IPS DF 6.9 (cell line): ENCODE data around the gene SDF2L1.

Source experiments
- DNase-seq: peaks from one replicate; pipeline ENCODE4 v3.0.0-alpha.2; 2013; ENCODE audit warnings: low read depth, low spot score
- H3K27ac ChIP-seq: one replicate; pipeline ENCODE4 v1.5.1; 2013; ENCODE audit warnings: low read length, control low read depth
- H3K27me3 ChIP-seq: 2 replicates; pipeline ENCODE4 v1.6.1; 2013; ENCODE audit warnings: mild to moderate bottlenecking, low read length; ENCODE audit not compliant: control insufficient read depth, insufficient read depth
- H3K36me3 ChIP-seq: 2 replicates; pipeline ENCODE4 v1.6.1; 2013; ENCODE audit warnings: low read length; ENCODE audit not compliant: control insufficient read depth, insufficient read depth
- H3K4me1 ChIP-seq: 2 replicates; pipeline ENCODE4 v1.6.1; 2013; ENCODE audit warnings: low read length; ENCODE audit not compliant: control insufficient read depth, insufficient read depth
- H3K4me3 ChIP-seq: 2 replicates; pipeline ENCODE4 v1.5.1; 2013; ENCODE audit warnings: mild to moderate bottlenecking, low read length
- H3K9me3 ChIP-seq: 2 replicates; pipeline ENCODE4 v1.6.1; 2013; ENCODE audit warnings: low read length, inconsistent platforms; ENCODE audit not compliant: control insufficient read depth, insufficient read depth
- WGBS: extraction: QIAGEN DNeasy Blood & Tissue Kit; methylation state at CpG from one replicate; pipeline ENCODE4 v1.1.7; 2013; ENCODE audit warnings: mixed read lengths, missing lambda C conversion rate; ENCODE audit not compliant: insufficient read length, insufficient coverage; 5-methylcytosine and 5-hydroxymethylcytosine counted together

Gene SDF2L1

GRCh38 chr22:21622011-21622918 lies 19.8 kb upstream of the SDF2L1 start:
- no CpG with 5 or more reads among the region's 17 CpGs for WGBS
- no peak overlapping the region for H3K4me3 ChIP-seq
- no peak overlapping the region for H3K27ac ChIP-seq
- peaks cover 5% of the 10 kb centered on the region; the same call in 1 of the 2 replicates for H3K36me3 ChIP-seq
- DNase-seq, result no peak
- peaks cover 3% of the 10 kb centered on the region; the same call in 1 of the 2 replicates for H3K4me1 ChIP-seq
- no peaks in the 10 kb centered on the region for H3K27me3 ChIP-seq
- no peaks in the 10 kb centered on the region for H3K9me3 ChIP-seq

- no peaks in the 10 kb centered on the region for H3K9me3 ChIP-seq
- WGBS, result no CpG with 5 or more reads among the region's 23 CpGs
- no peak overlapping the region for H3K27ac ChIP-seq
- no peak for DNase-seq
- peaks cover 3% of the 10 kb centered on the region; the same call in 1 of the 2 replicates for H3K4me1 ChIP-seq
- no peak overlapping the region for H3K4me3 ChIP-seq
- H3K36me3 ChIP-seq, result peaks cover 6% of the 10 kb centered on the region; the same call in 1 of the 2 replicates
- no peaks in the 10 kb centered on the region for H3K27me3 ChIP-seq
These were observed 19.0 kb upstream of the SDF2L1 start for GRCh38 chr22:21622919-21623647.

GRCh38 chr22:21623648-21623970 lies 18.5 kb upstream of the SDF2L1 start:
- H3K36me3 ChIP-seq, result peaks cover 11% of the 10 kb centered on the region; the same call in 1 of the 2 replicates
- peaks cover 7% of the 10 kb centered on the region; the same call in 1 of the 2 replicates for H3K4me1 ChIP-seq
- no peak overlapping the region for H3K27ac ChIP-seq
- no CpG with 5 or more reads among the region's 7 CpGs for WGBS
- DNase-seq, result no peak
- no peaks in the 10 kb centered on the region for H3K9me3 ChIP-seq
- H3K4me3 ChIP-seq, result no peak overlapping the region
- no peaks in the 10 kb centered on the region for H3K27me3 ChIP-seq

DNA sequence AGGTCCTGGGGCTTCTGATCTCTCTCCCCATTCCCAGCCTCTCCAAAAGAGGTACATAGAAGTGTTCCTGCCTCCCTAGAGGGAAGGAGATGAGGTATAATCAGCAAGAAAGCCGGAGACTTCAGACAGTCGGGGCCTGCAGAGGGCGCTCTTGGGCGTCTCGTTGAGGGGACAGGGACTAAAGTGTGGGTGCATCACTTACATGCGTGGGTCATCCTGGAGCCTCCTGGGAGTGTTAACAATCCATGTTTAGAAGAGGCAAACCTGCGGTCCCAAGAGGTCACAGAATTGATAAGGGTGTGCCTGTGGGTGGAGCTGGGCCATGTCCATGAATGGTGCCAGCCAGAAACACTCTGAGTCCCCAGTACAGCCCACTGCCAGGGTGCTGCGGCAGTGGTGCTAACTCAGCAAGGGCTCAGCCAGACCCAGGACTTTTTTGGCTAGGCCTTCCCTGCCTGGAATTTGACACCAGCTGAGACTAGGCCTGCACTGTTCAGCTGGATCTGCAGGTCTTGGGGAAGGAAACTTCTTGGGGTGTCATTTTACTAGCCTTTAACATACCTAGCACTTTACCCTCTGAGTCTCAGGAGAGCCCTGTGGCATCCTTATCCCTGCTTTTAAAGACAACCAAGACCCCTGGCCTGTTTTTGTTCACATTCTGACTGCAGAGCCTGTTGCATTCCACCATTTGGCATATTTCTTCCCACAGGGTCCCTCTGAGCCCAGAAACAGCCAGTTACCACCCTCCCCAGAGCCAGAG lies 17.8 kb upstream of the SDF2L1 start:
- no peak overlapping the region for H3K4me3 ChIP-seq
- H3K9me3 ChIP-seq, result no peaks in the 10 kb centered on the region
- DNase-seq, result no peak
- no CpG with 5 or more reads among the region's 8 CpGs for WGBS
- no peak overlapping the region for H3K27ac ChIP-seq
- no peaks in the 10 kb centered on the region for H3K27me3 ChIP-seq
- peaks cover 11% of the 10 kb centered on the region; the same call in 1 of the 2 replicates for H3K36me3 ChIP-seq
- H3K4me1 ChIP-seq, result peaks cover 11% of the 10 kb centered on the region

GRCh38 chr22:21624880-21625791 lies 17.0 kb upstream of the SDF2L1 start:
- H3K4me1 ChIP-seq, result peaks cover 11% of the 10 kb centered on the region
- H3K9me3 ChIP-seq, result no peaks in the 10 kb centered on the region
- no peak overlapping the region for H3K4me3 ChIP-seq
- no CpG with 5 or more reads among the region's 12 CpGs for WGBS
- no peaks in the 10 kb centered on the region for H3K27me3 ChIP-seq
- DNase-seq, result no peak
- H3K27ac ChIP-seq, result no peak overlapping the region
- peaks cover 11% of the 10 kb centered on the region; the same call in 1 of the 2 replicates for H3K36me3 ChIP-seq

DNA sequence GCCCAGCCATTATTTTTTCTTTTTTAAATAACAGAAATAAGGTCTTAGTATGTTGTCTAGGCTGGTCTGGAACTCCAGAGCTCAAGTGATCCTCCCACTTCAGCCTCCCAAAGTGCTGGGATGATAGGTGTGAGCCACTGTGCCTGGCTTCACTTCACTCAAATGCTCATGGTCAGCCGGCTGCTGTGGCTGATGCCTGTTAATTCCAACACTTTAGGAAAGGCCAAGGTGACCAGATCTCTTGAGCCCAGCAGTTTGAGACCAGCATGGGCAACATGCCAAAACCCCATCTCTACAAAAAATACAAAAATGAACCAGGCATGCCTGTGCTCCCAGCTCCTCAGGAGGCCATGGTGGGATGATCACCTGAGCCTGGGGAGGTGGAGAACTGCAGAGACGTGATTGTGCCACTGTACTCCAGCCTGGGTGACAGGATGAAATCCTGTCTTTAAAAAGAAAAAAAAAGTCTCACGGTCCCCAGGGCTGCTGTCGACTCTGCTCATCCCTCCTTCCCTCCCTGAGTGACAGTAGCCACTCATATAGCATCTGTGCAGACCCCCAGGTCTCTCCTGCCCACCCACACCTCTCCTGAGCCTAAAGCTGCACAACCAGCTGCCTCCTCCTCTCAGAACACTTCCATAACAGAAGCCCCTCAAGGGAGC lies 15.9 kb upstream of the SDF2L1 start:
- no CpG with 5 or more reads among the region's 4 CpGs for WGBS
- DNase-seq, result no peak
- peaks cover 11% of the 10 kb centered on the region for H3K4me1 ChIP-seq
- peaks cover 11% of the 10 kb centered on the region; the same call in 1 of the 2 replicates for H3K36me3 ChIP-seq
- H3K4me3 ChIP-seq, result no peak overlapping the region
- H3K9me3 ChIP-seq, result no peaks in the 10 kb centered on the region
- no peak overlapping the region for H3K27ac ChIP-seq
- H3K27me3 ChIP-seq, result no peaks in the 10 kb centered on the region

DNA sequence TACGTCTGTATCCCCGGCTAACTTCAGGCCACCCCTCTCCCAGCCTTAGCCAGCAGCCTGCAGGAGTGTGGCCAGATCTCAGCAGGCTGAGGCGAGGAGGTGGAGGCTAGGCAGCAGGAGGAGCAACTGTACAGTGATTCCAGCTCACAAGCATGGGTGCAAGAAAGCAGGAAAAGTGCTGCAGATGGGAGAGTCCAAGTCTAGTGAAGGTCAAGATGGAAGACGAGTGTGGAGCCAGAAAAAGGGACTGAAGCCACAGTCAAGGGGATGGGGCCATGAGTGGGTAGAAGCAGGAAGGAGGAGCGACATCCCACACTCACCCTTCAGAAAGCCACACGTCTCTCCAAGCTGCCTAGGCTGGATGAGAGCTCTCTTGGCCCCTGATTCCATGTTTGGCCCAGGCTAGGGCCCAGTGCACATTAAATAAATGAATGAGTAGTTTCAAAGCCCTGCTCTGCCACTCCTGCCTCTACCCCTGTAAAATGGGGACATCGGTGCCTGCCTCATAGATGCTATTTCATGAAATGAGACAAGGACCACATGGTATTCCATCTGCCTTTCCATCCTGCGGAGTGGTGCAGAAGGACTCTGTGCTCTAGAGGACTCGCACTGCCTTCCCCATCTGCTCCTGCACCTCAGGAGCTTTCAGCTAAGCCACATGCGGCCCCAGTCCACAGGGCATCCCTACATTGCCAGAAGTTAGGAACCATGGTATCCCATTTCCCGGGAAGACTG lies 15.2 kb upstream of the SDF2L1 start:
- Histone ChIP-seq H3K9me3 (no peaks in the 10 kb centered on the region), H3K27me3 (no peaks in the 10 kb centered on the region), H3K27ac (no peak overlapping the region), H3K4me1 (peaks cover 11% of the 10 kb centered on the region), H3K36me3 (peaks cover 11% of the 10 kb centered on the region; the same call in 1 of the 2 replicates), H3K4me3 (no peak overlapping the region)
- no peak for DNase-seq
- WGBS, result no CpG with 5 or more reads among the region's 11 CpGs

DNA sequence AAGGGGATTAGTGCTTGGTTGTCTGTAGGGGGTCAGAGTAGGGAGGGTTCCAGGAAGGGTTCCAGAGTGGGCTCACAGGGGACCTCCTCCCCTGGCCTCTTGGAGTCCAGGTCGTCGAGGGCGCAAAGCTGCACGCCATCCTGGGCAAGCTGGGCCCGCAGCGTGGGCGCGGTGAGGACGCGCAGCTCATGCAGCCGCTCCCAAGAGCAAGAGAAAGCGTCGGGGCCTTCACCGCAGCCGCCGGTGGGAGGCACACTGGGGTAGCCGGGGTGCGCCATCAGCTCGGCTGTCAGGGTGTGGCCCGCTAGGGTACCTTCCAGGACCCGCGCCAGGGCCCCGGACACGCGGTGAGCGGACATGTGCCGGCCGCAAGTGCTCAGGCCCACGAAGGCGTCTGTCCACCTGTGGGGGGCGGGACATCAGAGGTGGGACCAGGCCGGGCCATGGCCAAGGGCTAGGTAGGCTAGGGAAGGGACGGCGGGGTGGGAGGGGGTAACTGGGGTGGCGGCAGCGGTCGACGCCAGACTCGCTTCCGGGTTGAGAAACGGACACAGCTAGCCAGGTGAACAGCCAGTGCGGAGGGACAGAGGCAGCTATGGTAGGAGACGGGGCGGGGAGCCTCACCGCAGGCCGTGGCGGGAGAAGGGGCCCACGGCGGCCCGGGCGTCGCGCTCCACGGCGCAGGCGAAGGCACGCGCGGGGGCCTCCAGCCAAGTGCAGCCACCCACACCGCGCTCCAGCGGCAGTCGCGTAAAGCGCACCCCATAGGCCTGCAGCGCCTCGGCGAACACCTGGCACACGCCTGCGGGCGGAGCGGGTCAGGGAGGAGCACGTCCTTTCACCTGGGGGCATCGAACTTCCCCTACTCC lies 13.5 kb upstream of the SDF2L1 start:
- Histone ChIP-seq H3K36me3 (peaks cover 9% of the 10 kb centered on the region; the same call in 1 of the 2 replicates), H3K4me3 (peak overlapping the region; percentile 62; the same call in 1 of the 2 replicates), H3K27me3 (no peaks in the 10 kb centered on the region), H3K27ac (no peak overlapping the region), H3K9me3 (no peaks in the 10 kb centered on the region), H3K4me1 (peaks cover 11% of the 10 kb centered on the region)
- no peak for DNase-seq
- WGBS, result no CpG with 5 or more reads among the region's 74 CpGs
